LNCAP (cell line): ENCODE measurements around the gene FREM2.

Experiments
- CTCF ChIP-seq: fragments of 450-650 bp; IDR thresholded peaks from 2 replicates; pipeline ENCODE4 v1.5.1; 2017; ENCODE audit warnings: mild to moderate bottlenecking

FREM2 gene

DNA sequence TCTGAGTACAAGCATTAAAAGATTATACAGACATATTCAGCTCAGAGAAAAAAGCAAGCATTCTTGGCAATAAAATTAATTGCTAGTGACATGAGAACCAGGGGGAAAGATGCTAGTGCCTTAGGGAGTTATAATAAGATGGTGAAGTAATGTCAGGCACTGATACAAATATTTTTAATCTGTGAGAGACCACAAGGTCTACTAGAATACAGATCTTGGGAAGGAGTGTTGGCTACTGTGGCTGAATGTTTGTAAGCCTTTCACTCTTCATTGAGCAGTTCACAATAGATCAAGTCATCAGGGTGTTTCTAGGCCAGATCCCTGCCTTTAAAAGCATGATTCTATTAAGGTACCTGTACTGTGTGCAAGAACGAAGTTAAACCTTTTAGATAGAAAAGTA lies 16.4 kb downstream of the FREM2 start:
- TF ChIP-seq CTCF, result no peak

- no peak for TF ChIP-seq CTCF
Measured at GRCh38 chr13:38705365-38705764, 18.5 kb downstream of the FREM2 start.

- no peak for TF ChIP-seq CTCF
Measured at GRCh38 chr13:38707460-38707859, 20.6 kb downstream of the FREM2 start.

GRCh38 chr13:38713046-38713445 lies 26.2 kb downstream of the FREM2 start:
- no peak for TF ChIP-seq CTCF

DNA sequence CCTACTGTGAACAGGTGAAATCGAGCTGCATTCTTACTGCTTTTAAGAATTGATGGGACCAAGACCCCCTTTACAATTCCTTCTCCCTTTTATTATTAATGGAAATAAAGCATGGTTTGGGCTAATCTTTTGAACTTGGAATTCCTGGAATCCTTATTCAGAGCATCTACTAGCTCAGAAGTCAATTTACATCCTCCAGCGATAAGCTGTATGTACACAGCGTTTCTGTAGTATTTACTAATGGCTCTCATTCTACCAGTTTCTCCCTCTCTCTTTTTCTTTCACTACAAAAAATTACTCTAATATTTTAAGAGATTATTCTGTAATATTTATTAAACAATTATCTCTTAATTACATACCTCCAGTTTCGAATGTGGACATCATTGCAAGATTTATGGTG lies 31.5 kb downstream of the FREM2 start:
- no peak for TF ChIP-seq CTCF

- TF ChIP-seq CTCF, result no peak
Measured at GRCh38 chr13:38730332-38730731, 43.5 kb downstream of the FREM2 start.

GRCh38 chr13:38733146-38733545 lies 46.3 kb downstream of the FREM2 start:
- TF ChIP-seq CTCF, result no peak

DNA sequence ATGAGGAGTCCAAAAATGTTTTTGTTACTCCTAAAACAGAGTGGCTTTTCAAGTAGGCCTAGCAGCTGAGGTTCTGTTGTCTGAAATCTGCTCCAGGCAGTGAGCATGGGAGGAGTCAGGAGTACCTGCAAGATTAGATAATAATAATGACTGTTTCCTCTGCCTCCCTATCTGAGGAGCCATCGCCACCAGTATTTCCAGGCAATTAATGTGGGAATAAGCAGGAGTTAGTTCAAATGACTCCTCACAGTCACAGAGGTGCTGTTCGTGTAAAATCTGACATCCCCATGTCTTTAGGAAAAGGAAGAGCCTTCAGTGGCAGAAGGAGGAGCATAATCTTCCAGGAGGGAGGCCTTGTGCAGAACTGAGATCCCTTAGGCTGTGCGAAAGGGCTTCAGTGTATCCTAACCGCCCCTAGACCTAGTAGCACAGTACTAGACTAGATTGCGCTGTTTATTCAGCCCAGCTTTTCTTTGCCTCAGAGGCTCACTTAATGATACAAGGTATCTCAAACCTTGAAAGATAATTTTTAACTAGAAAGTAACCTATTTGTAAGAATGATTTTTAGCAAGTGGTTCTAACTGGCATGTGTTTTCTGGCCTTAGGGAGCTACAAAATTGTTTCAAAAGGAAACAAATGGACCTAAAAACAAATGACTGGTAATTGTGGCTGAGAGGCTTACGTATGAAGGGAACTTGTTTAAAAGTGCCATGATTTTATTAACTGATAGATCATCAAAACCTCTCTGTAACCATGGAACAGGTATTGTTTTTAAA lies 49.0 kb downstream of the FREM2 start:
- TF ChIP-seq CTCF, result no peak
